HepG2 (cell line): ENCODE measurements around the gene CLDN9. TPM values are rescaled to one million over a fixed set of nuclear protein-coding genes. Genes with fewer than 3 reads are reported as not detected.
A peak's percentile ranks its signal among the peaks of the same experiment; 100 is the strongest.

Experiments used
- ARNTL ChIP-seq: sonication (generic); formaldehyde crosslinking; IDR thresholded peaks from 2 replicates; pipeline ENCODE4 v1.4.0; 2020; ENCODE audit warnings: mild to moderate bottlenecking, missing genetic modification reagents
- CEBPG ChIP-seq: IDR thresholded peaks from 2 replicates; pipeline ENCODE4 v1.6.1; 2016
- DMAP1 ChIP-seq: IDR thresholded peaks from 2 replicates; pipeline ENCODE4 v1.6.1; 2016
- EP300 ChIP-seq, 3 experiments: sonication (generic) in 1 of 3; formaldehyde crosslinking in 1 of 3; IDR thresholded peaks; 2 replicates each; pipeline versions ENCODE4 v1.5.1 to v1.6.1; 2011 to 2020; ENCODE audit warnings: low read depth in 2 of 3, low read length in 2 of 3, borderline replicate concordance in 1 of 3, improper control_type of control experiment in 1 of 3, mild to moderate bottlenecking in 1 of 3, missing genetic modification reagents in 1 of 3, moderate library complexity in 1 of 3
- ERF ChIP-seq: IDR thresholded peaks from 2 replicates; pipeline ENCODE4 v1.6.1; 2018; ENCODE audit warnings: missing biosample characterization, missing genetic modification reagents
- IRF2 ChIP-seq: IDR thresholded peaks from 2 replicates; pipeline ENCODE4 v1.6.1; 2018; ENCODE audit warnings: missing genetic modification reagents, missing compliant biosample characterization
- NR2C2 ChIP-seq: sonication (generic); formaldehyde crosslinking; IDR thresholded peaks from 2 replicates; pipeline ENCODE4 v1.4.0; 2020; ENCODE audit warnings: missing genetic modification reagents, mild to moderate bottlenecking, moderate library complexity, borderline replicate concordance
- PCBP1 ChIP-seq: fragments of 200-400 bp; formaldehyde crosslinking; IDR thresholded peaks from 2 replicates; pipeline ENCODE4 v1.6.1; 2017; ENCODE audit warnings: mild to moderate bottlenecking, low read depth, low read length, borderline replicate concordance
- SP140L ChIP-seq: sonication (generic); formaldehyde crosslinking; IDR thresholded peaks from 2 replicates; pipeline ENCODE4 v1.4.0; 2020; ENCODE audit warnings: missing genetic modification reagents, borderline replicate concordance
- SPEN ChIP-seq: sonication (generic); formaldehyde crosslinking; IDR thresholded peaks from 2 replicates; pipeline ENCODE4 v1.5.1; 2020; ENCODE audit warnings: low read depth, mild to moderate bottlenecking, missing genetic modification reagents
- TSC22D2 ChIP-seq: sonication (generic); formaldehyde crosslinking; IDR thresholded peaks from 2 replicates; pipeline ENCODE4 v1.5.1; 2020; ENCODE audit warnings: missing genetic modification reagents, mild to moderate bottlenecking, borderline replicate concordance
- ZC3H13 ChIP-seq: sonication (generic); formaldehyde crosslinking; IDR thresholded peaks from 2 replicates; pipeline ENCODE4 v1.8.1; 2023; ENCODE audit warnings: mild to moderate bottlenecking, missing genetic modification reagents, moderate library complexity
- ZFX ChIP-seq: sonication (generic); formaldehyde crosslinking; IDR thresholded peaks from 2 replicates; pipeline ENCODE4 v1.4.0; 2020; ENCODE audit warnings: mild to moderate bottlenecking, low read depth, missing genetic modification reagents, moderate library complexity
- ZNF33A ChIP-seq: sonication (generic); formaldehyde crosslinking; IDR thresholded peaks from 2 replicates; pipeline ENCODE4 v1.5.1; 2020; ENCODE audit warnings: missing genetic modification reagents, mild to moderate bottlenecking, moderate library complexity, borderline replicate concordance
- ZNF841 ChIP-seq: sonication (generic); formaldehyde crosslinking; IDR thresholded peaks from 2 replicates; pipeline ENCODE4 v1.8.1; 2023; ENCODE audit warnings: missing genetic modification reagents, borderline replicate concordance
- ZSCAN9 ChIP-seq: IDR thresholded peaks from 2 replicates; pipeline ENCODE4 v1.6.1; 2016; ENCODE audit warnings: borderline replicate concordance
- polyA plus RNA-seq, 8 experiments: library from polyadenylated mRNA; depleted of rRNA in 3 of 8; stranded (reverse) in 7 of 8; unstranded in 1 of 8; fragments of >200 nt; fragmentation: Illumina TruSeq in 4 of 8; extraction: Trizol in 4 of 8; gene quantifications; 2 replicates each; pipeline versions ENCODE4 v1.2.1 to v1.2.3, GENCODE V29; 2011 to 2016; ENCODE audit warnings: low read depth in 4 of 8, missing spikeins in 1 of 8, mixed read lengths in 1 of 8; ENCODE audit not compliant: insufficient read depth in 1 of 8
- total RNA-seq, 5 experiments: library from RNA; depleted of rRNA; stranded (reverse); fragments of >200 nt; fragmentation: Illumina TruSeq; extraction: Trizol; gene quantifications; 2 replicates each; pipeline ENCODE4 v1.2.3, GENCODE V29; 2016; ENCODE audit warnings: low read depth in 1 of 5
- TF ChIP-seq, protein P1 (sequence below): sonication (generic); formaldehyde crosslinking; IDR thresholded peaks from 2 replicates; pipeline ENCODE4 v1.5.1; 2020; ENCODE audit warnings: mild to moderate bottlenecking, missing genetic modification reagents, moderate library complexity
- TF ChIP-seq, protein P2 (sequence below): sonication (generic); formaldehyde crosslinking; IDR thresholded peaks from 2 replicates; pipeline ENCODE4 v1.4.0; 2020; ENCODE audit warnings: missing genetic modification reagents, borderline replicate concordance
- TF ChIP-seq, protein P3 (sequence below): sonication (generic); formaldehyde crosslinking; IDR thresholded peaks from 2 replicates; pipeline ENCODE4 v1.4.0; 2020; ENCODE audit warnings: mild to moderate bottlenecking, missing genetic modification reagents

CLDN9 gene
- total and polyA plus RNA-seq, 2 of the 13 experiments (the other 11 are each of a cell fraction or from before 2014, with no cell fraction given), result 0.15 to 0.26 TPM

DNA sequence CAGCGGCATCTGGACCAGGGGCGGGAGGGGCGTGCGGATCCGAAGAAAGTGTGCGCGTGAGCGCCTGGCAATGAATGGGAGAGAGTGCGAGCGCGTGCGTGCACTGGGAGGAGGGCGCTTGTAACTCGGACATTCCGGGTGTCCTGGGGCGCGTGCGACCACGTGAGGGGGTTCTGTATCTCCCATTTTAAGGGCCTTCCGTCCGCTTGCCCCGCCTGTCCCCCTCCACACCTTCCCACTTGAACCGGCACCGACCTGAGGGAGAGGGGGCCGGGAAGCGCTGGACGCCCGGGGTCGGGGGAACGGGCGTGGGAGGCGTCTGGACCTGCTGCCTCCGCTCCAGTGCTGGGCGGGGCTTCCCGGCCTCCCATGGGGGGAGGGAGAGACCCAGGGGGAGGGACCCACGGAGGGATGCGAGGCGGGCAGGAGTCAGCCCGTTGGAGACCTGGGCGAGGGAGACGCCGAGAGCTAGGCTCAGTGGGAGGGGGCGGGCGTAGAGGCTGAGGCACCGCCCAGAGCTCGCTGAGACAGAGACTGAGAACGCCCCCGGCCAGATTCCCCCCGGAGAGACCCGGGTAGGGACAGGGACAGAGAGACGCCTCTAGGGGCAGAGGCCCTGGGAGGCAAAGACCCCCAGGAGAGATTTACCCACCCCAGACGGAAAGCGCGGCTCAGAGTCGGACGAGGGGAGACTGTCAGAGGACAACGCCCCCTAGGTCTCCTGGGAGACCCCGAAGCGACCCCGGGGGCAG is 48.8 kb upstream of the CLDN9 start, which contains the start of gene KREMEN2 (continued):
- TF ChIP-seq, protein P1, sequence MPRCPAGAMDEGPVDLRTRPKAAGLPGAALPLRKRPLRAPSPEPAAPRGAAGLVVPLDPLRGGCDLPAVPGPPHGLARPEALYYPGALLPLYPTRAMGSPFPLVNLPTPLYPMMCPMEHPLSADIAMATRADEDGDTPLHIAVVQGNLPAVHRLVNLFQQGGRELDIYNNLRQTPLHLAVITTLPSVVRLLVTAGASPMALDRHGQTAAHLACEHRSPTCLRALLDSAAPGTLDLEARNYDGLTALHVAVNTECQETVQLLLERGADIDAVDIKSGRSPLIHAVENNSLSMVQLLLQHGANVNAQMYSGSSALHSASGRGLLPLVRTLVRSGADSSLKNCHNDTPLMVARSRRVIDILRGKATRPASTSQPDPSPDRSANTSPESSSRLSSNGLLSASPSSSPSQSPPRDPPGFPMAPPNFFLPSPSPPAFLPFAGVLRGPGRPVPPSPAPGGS (CRISPR knock-in tag), result peak; percentile 34; the same call in 1 of the 2 replicates
- TF ChIP-seq, protein P2, sequence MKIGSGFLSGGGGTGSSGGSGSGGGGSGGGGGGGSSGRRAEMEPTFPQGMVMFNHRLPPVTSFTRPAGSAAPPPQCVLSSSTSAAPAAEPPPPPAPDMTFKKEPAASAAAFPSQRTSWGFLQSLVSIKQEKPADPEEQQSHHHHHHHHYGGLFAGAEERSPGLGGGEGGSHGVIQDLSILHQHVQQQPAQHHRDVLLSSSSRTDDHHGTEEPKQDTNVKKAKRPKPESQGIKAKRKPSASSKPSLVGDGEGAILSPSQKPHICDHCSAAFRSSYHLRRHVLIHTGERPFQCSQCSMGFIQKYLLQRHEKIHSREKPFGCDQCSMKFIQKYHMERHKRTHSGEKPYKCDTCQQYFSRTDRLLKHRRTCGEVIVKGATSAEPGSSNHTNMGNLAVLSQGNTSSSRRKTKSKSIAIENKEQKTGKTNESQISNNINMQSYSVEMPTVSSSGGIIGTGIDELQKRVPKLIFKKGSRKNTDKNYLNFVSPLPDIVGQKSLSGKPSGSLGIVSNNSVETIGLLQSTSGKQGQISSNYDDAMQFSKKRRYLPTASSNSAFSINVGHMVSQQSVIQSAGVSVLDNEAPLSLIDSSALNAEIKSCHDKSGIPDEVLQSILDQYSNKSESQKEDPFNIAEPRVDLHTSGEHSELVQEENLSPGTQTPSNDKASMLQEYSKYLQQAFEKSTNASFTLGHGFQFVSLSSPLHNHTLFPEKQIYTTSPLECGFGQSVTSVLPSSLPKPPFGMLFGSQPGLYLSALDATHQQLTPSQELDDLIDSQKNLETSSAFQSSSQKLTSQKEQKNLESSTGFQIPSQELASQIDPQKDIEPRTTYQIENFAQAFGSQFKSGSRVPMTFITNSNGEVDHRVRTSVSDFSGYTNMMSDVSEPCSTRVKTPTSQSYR, result peak; percentile 37; the same call in 1 of the 2 replicates
- TF ChIP-seq, protein P3, sequence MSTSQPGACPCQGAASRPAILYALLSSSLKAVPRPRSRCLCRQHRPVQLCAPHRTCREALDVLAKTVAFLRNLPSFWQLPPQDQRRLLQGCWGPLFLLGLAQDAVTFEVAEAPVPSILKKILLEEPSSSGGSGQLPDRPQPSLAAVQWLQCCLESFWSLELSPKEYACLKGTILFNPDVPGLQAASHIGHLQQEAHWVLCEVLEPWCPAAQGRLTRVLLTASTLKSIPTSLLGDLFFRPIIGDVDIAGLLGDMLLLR (CRISPR knock-in tag), result peak; percentile 50; the same call in 1 of the 2 replicates
- TF ChIP-seq ZFX (CRISPR knock-in tag) (peak; percentile 18; the same call in 1 of the 2 replicates), PCBP1 (peak; percentile 72; the same call in 1 of the 2 replicates), ERF (no peak), ARNTL (CRISPR knock-in tag) (no peak), NR2C2 (0 out of 2 replicates have a peak, but pooled peaks have one; percentile 29), DMAP1 (CRISPR knock-in tag) (peak; percentile 59; the same call in 1 of the 2 replicates), SPEN (CRISPR knock-in tag) (0 out of 2 replicates have a peak, but pooled peaks have one; percentile 43), ZC3H13 (CRISPR knock-in tag) (peak; percentile 35; the same call in 1 of the 2 replicates), IRF2 (no peak), ZNF841 (CRISPR knock-in tag) (no peak), SP140L (no peak), ZNF33A (CRISPR knock-in tag) (0 out of 2 replicates have a peak, but pooled peaks have one; percentile 35), EP300 (IDR thresholded peaks at IDR 0.05; ENCODE audit: low read depth in 2 of 2, low read length in 2 of 2) (no peak), EP300 (CRISPR knock-in tag; IDR thresholded peaks at IDR 0.05; ENCODE audit: borderline replicate concordance) (0 out of 2 replicates have a peak, but pooled peaks have one; percentile 23), CEBPG (no peak), TSC22D2 (CRISPR knock-in tag) (0 out of 2 replicates have a peak, but pooled peaks have one; percentile 31), ZSCAN9 (CRISPR knock-in tag) (no peak)
